HG03097 (cell line): ENCODE data around the gene PPP1R9B.

ENCODE experiments used
- ATAC-seq: cut with Tn5 transposase; IDR thresholded peaks from one replicate; pipeline ENCODE4 v1.9.1; 2021; ENCODE audit not compliant: unreplicated experiment, low FRiP score

The PPP1R9B gene

GRCh38 chr17:50188531-50188920 is 38.0 kb upstream of the PPP1R9B start:
- ATAC-seq = no peak

GRCh38 chr17:50187751-50188530 is 37.5 kb upstream of the PPP1R9B start:
- no peak for ATAC-seq

- ATAC-seq = no peak
These were observed 36.9 kb upstream of the PPP1R9B start for GRCh38 chr17:50187394-50187725.

DNA sequence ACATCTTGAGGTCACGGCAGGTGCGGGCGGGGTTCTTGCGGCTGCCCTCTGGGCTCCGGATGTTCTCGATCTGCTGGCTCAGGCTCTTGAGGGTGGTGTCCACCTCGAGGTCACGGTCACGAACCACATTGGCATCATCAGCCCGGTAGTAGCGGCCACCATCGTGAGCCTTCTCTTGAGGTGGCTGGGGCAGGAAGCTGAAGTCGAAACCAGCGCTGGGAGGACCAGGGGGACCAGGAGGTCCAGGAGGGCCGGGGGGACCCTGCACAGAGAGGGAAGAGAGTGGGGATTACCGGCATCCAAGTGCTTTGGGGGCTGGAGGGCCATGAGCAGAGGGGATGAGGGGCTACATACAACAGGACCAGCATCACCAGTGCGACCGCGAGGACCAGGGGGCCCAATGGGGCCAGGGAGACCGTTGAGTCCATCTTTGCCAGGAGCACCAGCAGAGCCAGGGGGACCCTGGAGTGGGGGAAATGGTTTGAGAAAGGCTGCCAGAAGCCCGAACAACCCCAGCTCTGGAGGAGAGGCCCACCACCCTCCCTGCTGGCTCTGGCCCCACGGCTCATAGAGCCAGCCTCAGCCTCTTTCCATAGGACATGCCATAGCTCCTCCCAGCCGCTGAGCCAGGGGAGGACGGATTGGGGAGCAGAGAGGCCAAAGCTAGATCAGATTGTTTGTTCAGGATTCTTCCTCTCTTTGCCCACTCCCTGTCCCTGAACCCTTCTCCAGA is 36.4 kb upstream of the PPP1R9B start:
- ATAC-seq = no peak

- ATAC-seq = no peak
These were observed 35.4 kb upstream of the PPP1R9B start for GRCh38 chr17:50185631-50186471.

DNA sequence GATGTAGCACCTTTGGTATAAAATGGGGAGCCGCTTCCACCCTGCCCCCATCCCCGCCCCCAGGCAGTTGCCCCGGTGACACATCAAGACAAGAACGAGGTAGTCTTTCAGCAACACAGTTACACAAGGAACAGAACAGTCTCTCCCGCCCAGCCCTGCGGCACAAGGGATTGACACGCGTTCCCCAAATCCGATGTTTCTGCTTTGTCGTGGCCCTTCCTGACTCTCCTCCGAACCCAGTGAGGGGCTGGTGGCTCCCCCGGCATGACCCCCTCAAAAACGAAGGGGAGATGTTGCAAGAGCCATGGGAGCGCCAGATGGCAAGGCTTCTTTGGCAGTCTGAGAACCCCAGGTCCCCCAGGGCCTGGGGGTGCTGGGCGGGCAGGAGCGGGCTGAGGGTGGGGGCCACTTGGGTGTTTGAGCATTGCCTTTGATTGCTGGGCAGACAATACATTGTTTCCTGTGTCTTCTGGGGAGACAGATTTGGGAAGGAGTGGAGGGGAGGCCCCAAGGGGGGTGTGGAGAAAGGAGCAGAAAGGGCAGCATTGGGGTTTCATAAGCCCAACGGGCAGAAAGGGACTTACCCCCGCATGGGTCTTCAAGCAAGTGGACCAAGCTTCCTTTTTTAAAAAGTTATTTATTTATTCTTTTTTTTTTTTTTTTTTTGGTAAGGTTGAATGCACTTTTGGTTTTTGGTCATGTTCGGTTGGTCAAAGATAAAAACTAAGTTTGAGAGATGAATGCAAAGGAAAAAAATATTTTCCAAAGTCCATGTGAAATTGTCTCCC is 34.3 kb upstream of the PPP1R9B start:
- ATAC-seq = no peak

DNA sequence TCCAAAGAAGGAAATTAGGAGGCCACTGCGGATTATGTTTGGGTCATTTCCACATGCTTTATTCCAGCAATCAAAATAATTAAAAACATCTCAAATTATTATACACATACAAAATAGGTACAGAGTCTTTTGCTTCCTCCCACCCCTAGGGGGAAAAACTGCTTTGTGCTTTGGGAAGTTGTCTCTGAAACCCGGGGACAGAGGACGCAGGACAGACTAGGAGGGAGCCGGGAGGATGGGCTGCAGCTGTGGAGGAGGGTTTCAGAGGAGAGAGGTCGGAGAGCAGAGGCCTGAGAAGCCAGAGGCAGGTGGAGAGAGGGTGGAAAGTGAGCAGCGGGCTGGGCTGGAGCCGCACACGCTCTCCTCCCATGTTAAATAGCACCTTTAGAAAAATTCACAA is 33.6 kb upstream of the PPP1R9B start:
- ATAC-seq = no peak

DNA sequence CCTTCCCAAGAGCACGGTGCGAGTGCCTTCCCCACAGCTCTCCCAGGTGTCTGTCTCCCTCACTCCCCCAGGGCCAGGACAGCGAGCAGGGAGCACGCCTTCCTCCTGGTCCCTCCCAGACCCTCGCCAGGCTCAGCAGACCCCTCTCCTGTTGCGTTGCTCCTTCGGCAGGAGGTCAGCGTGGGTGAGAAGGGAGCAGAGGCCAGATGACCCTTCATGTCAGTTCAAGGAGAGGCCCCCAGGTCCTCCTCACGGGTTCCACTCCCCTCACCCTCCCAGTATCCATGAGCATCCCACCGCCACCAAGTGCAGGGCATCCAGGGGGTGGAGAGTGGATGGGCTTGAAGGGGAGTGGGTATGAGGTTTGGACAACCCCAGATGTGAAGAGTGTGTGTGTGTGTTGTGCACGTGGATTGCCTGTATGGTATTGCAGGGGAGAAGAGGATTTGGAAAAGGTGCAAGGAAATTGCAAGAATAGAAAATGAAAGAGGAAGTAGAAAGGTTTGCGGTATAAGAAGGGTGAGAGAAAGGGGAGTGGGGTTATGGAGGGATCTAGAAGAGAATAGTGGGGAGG is 33.0 kb upstream of the PPP1R9B start:
- ATAC-seq = no peak

- ATAC-seq = no peak
These were observed 32.4 kb upstream of the PPP1R9B start for GRCh38 chr17:50182783-50183420.

GRCh38 chr17:50181591-50182560 is 31.4 kb upstream of the PPP1R9B start:
- no peak for ATAC-seq

DNA sequence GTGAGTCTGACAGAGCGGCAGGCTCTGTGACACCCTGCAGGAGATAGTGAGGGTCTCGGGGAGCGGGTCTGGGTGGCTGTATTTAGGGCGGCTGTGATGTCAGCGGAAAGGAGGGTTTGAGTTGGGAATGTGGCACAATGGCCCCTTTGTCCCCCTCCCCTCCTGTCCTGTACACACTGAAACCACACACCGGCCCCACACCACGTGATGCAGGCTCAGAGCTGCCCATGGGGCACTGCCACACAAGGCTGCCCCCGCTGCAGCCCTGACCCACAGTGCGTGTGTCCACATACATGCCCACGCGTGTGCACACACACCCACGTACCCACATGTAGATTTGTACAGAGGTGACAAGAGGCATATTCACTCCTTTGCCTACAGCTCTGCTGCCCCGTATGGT is 30.7 kb upstream of the PPP1R9B start:
- no peak for ATAC-seq

GRCh38 chr17:50180620-50181019 is 30.1 kb upstream of the PPP1R9B start:
- ATAC-seq = no peak

GRCh38 chr17:50180111-50180510 is 29.6 kb upstream of the PPP1R9B start:
- no peak for ATAC-seq

DNA sequence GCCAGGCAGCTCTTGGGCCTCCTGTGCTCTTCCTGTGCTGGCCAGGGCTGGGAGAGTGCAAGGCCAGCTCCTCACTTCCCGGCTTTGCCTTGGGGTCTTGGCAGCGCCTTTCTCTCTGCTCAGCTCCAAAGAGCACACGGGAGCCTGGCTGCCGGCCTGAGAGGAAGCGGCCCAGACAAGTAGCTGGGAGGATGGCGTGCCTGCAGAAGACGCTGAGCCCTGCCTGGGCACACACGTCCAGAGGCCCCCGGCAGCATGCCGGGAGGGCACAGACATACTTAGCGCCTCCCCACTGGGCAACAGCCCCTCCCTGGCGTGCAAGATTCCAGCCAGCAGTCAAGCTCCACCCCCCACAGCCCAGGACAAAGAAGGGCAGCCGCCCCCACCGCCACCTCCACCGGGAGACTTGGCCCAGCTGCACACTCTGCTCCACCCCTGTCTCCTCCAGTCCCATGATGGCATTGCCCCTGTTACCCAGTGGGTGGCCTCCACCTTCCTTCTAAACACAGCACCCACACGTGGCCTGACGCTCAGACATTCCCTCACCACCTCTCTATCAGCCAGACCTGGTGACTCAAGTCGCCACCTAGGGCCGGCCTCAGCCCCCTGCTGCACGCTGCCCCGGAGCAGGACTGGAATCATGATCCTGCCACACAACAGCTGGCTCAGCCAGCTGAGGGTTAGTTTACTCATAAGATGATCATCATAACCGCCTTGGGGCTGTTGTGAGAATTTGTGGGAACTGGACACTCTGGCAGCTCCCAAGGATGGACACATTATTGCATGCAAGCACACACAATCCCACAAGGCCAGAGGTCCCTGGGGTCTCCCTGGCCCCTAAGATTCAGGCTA is 27.7 kb upstream of the PPP1R9B start:
- ATAC-seq = no peak

DNA sequence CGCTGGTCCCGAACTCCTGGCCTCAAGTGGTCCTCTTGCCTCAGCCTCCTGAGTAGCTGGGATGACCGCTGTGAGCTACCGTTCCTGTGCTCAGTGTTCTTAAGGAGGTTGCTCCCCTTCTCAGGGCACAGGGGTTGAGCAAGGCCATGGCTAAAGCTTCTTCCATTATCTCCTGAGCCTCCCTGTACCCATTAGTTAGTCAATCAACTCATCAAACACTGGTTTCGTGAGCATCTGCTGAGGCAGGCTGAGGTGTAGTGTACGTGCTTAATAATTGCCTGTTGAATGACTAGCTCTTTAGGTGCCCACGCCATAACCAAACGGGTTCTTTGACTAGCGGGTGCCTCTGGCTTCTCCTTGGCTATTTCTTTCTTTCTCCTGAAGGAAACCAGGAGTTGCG is 27.0 kb upstream of the PPP1R9B start:
- ATAC-seq = no peak

DNA sequence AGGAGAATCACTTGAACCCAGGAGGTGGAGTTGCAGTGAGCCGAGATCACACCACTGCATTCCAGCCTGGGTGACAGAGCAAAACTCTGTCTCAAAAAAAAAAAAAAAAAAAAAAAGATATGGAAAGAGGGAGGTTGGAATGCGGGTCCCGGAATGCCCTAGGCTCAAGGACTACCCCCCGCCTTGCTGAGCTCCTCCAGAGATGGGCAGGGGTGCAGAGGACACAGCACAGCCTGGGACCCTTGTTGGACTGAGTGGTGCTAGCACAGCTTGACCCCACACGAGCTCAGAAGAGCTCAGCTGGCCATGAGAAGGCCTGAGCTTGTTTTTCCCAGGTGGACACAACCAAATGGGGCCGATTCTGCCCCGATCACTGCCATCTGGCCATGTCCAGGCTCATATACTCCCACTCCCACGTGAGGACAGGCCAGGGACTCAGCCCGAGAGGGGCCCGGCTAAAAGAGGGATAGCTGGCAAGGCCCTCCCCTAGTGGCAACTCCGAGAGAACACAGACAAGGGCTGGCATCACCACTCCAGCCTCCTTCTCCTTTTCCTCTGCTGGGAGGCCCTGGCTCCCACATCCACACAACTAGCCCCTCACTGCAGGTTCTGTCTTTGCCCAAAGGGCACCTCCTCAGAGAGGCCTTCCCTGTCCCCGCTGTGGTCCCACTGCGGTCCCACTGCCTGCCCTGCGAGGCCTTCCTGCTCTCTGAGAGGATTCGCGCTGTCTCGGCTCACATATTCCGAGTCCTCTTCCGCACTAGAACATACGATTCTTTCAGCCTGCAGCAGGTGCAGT is 26.3 kb upstream of the PPP1R9B start:
- ATAC-seq = no peak
